A172 (cell line): ENCODE results near the gene CARM1. TPM values are rescaled to one million over a fixed set of nuclear protein-coding genes. Genes with fewer than 3 reads are reported as not detected.
A peak's percentile ranks its signal among the peaks of the same experiment; 100 is the strongest.
"Not testable (repeated sequence)": the region's sequence is repeated elsewhere in the genome, so short reads cannot be mapped to it uniquely, and the experiment has no call there.

ENCODE experiments used
- DNase-seq: peaks from one replicate; pipeline ENCODE4 v3.0.0-alpha.2; 2015; ENCODE audit warnings: low spot score
- total RNA-seq: library from RNA; depleted of rRNA; stranded (reverse); fragments of >200 nt; shearing (Covaris generic); gene quantifications from 2 replicates; pipeline ENCODE4 v1.2.3, GENCODE V29; 2014; rRNA removed

The CARM1 gene
- 46.6 and 53.0 TPM in 2 replicates for total RNA-seq

- DNase-seq = peak; percentile 93
These were observed at the start of gene CARM1 for GRCh38 chr19:10870955-10871603. CARM1 (plus strand) TSS chr19:10871553; CDS start chr19:10871703, 150 bp downstream.

- DNase-seq = no peak
These were observed 47.7 kb upstream of the CARM1 start for GRCh38 chr19:10823690-10824089.

GRCh38 chr19:10826231-10826630 lies 45.1 kb upstream of the CARM1 start:
- DNase-seq = no peak

GRCh38 chr19:10826846-10827245 lies 44.5 kb upstream of the CARM1 start:
- no peak for DNase-seq

GRCh38 chr19:10828981-10829821 lies 42.2 kb upstream of the CARM1 start:
- no peak for DNase-seq

GRCh38 chr19:10829967-10830366 lies 41.4 kb upstream of the CARM1 start:
- DNase-seq = no peak

GRCh38 chr19:10830370-10830769 lies 41.0 kb upstream of the CARM1 start:
- no peak for DNase-seq

- DNase-seq = no peak
These were observed 40.2 kb upstream of the CARM1 start for GRCh38 chr19:10830931-10831779.

- DNase-seq = no peak
These were observed 39.1 kb upstream of the CARM1 start for GRCh38 chr19:10831987-10832938.

GRCh38 chr19:10832939-10833296 lies 38.4 kb upstream of the CARM1 start:
- no peak for DNase-seq

GRCh38 chr19:10835089-10835753 lies 36.1 kb upstream of the CARM1 start:
- no peak for DNase-seq

- DNase-seq = peak; percentile 100
These were observed 35.4 kb upstream of the CARM1 start, which contains the start of gene TMED1 for GRCh38 chr19:10835754-10836478. TMED1 (minus strand) TSS chr19:10836212; CDS start chr19:10836191, 21 bp downstream.

GRCh38 chr19:10836479-10837330 lies 34.6 kb upstream of the CARM1 start:
- DNase-seq = no peak

GRCh38 chr19:10837649-10838048 lies 33.7 kb upstream of the CARM1 start:
- not testable (repeated sequence) for DNase-seq

- no peak for DNase-seq
These were observed 33.0 kb upstream of the CARM1 start for GRCh38 chr19:10838377-10838776.

GRCh38 chr19:10839114-10840050 lies 32.0 kb upstream of the CARM1 start:
- DNase-seq = no peak

GRCh38 chr19:10842788-10843187 lies 28.6 kb upstream of the CARM1 start:
- DNase-seq = no peak
